ENCODE measurements around the gene RPL18.

RPL18 gene

DNA sequence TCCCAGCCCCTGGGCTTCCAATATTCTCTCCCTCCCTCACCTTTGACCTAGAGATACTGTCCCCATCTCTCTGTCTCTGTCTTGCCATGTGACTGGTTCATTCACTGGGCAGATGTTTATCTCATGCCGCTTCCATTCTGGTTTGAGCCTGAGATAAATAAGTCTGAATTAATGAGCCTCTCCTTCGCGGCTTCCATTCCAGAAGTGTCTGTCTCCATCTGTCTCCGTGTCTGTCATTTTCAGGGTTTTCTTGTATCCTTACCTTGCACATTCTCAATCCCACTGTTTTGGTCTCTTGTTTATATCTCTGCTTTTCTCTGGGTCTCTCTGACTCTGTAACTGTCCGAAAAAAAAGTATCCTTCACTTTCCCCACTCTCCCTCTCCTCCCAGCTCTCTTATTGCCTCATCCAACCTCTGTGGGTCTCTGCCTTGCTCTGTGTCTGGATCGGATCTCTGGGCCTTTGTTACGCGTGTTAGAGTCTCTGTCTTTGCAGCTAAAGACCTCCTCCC, 4.6 kb upstream of the RPL18 start:
- H4K20me1 ChIP-seq (ENCODE audit: insufficient read depth, low read length, poor library complexity, severe bottlenecking) = peaks cover 5% of the 10 kb centered on the region
- H3K36me3 ChIP-seq (ENCODE audit: insufficient read depth, low read length) = no peaks in the 10 kb centered on the region
- H3K4me2 ChIP-seq (ENCODE audit: low read depth, low read length, poor library complexity, severe bottlenecking) = peak overlapping the region; percentile 75
- H3K4me1 ChIP-seq (ENCODE audit: insufficient read depth, low read length, poor library complexity, severe bottlenecking) = peaks cover 23% of the 10 kb centered on the region
- TF ChIP-seq EZH2phosphoT487 (IDR thresholded peaks at IDR 0.05; ENCODE audit: borderline replicate concordance) = no peak
- TF ChIP-seq, protein P1, sequence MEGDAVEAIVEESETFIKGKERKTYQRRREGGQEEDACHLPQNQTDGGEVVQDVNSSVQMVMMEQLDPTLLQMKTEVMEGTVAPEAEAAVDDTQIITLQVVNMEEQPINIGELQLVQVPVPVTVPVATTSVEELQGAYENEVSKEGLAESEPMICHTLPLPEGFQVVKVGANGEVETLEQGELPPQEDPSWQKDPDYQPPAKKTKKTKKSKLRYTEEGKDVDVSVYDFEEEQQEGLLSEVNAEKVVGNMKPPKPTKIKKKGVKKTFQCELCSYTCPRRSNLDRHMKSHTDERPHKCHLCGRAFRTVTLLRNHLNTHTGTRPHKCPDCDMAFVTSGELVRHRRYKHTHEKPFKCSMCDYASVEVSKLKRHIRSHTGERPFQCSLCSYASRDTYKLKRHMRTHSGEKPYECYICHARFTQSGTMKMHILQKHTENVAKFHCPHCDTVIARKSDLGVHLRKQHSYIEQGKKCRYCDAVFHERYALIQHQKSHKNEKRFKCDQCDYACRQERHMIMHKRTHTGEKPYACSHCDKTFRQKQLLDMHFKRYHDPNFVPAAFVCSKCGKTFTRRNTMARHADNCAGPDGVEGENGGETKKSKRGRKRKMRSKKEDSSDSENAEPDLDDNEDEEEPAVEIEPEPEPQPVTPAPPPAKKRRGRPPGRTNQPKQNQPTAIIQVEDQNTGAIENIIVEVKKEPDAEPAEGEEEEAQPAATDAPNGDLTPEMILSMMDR (conservative IDR thresholded peaks at IDR 0.05; ENCODE audit: low read length) = no peak
- H3K4me3 ChIP-seq (ENCODE audit: low read length, poor library complexity, severe bottlenecking) = peak overlapping the region; percentile 70
- peaks cover 5% of the 10 kb centered on the region for H3K27me3 ChIP-seq (ENCODE audit: insufficient read depth, low read length, poor library complexity, severe bottlenecking)
- no peaks in the 10 kb centered on the region for H3F3A ChIP-seq (ENCODE audit: low read depth)
- H2AFZ ChIP-seq (ENCODE audit: low read length) = no peak overlapping the region
- no peaks in the 10 kb centered on the region for H3K9me2 ChIP-seq (replicated peaks; ENCODE audit: low read depth, low read length)
- H3K79me2 ChIP-seq (ENCODE audit: insufficient read depth, low read length) = peaks cover 23% of the 10 kb centered on the region
- peak overlapping the region; percentile 73 for H3K9ac ChIP-seq (ENCODE audit: low read depth, low read length, poor library complexity, severe bottlenecking)
- H3K9me3 ChIP-seq (ENCODE audit: insufficient read depth, low read depth, low read length) = no peaks in the 10 kb centered on the region

DNA sequence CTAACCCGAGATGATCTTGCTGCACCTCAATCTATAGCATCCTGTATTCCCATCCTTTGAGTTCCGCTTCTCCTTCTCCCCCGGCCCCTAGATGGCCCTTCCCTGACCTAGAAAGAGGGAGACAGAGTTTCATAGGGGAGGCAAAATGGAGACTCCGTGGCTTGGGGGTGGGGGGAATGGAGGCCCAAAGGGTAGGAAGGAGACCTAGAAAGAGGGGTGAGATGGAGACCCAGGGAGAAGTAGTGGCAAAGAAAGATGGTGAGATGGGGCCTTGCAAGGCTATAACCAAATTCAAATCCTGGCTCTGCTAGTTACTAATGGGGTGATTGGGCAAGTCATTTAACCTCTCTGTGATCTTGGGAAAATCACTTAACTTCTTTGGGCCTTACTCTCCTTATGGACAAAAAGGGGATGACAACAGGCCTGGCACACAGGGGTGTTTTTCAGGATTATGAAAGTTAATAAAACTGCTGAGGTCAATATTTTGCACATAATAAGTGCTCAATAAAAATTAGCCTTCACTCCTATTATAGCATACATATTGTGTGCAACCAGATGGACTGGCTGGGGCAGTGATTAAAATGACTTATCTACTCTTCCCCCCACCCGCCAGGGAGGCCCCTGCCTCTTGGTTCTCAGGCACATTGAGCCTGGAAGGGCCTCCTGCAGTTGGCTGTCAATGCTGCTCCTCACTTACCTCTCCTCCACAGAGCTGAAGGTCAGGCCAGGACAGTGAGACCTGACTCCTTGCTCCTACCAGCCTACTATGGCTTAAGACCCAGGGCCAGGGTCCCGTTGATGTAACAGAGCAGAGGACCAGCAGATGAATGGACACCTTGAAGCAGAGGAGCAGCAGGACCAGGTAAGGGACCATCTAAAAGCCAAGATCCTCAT, 961 bp upstream of the RPL18 start:
- H3K4me1 ChIP-seq (ENCODE audit: insufficient read depth, low read length, poor library complexity, severe bottlenecking) = peaks cover 42% of the 10 kb centered on the region
- TF ChIP-seq, protein P1 (conservative IDR thresholded peaks at IDR 0.05; ENCODE audit: low read length) = no peak; the same call in 1 of the 2 replicates
- TF ChIP-seq EZH2phosphoT487 (IDR thresholded peaks at IDR 0.05; ENCODE audit: borderline replicate concordance) = no peak
- H3K79me2 ChIP-seq (ENCODE audit: insufficient read depth, low read length) = peaks cover 60% of the 10 kb centered on the region
- peaks cover 31% of the 10 kb centered on the region; the same call in 1 of the 2 replicates for H3K36me3 ChIP-seq (ENCODE audit: insufficient read depth, low read length)
- H3K9ac ChIP-seq (ENCODE audit: low read depth, low read length, poor library complexity, severe bottlenecking) = peak overlapping the region; percentile 92
- peak overlapping the region; percentile 61 for H2AFZ ChIP-seq (ENCODE audit: low read length)
- H4K20me1 ChIP-seq (ENCODE audit: insufficient read depth, low read length, poor library complexity, severe bottlenecking) = peaks cover 42% of the 10 kb centered on the region
- H3K27me3 ChIP-seq (ENCODE audit: insufficient read depth, low read length, poor library complexity, severe bottlenecking) = peaks cover 8% of the 10 kb centered on the region
- H3K4me2 ChIP-seq (ENCODE audit: low read depth, low read length, poor library complexity, severe bottlenecking) = peak overlapping the region; percentile 88
- H3K9me2 ChIP-seq (replicated peaks; ENCODE audit: low read depth, low read length) = no peaks in the 10 kb centered on the region
- H3K4me3 ChIP-seq (ENCODE audit: low read length, poor library complexity, severe bottlenecking) = peak overlapping the region; percentile 90
- no peaks in the 10 kb centered on the region for H3K9me3 ChIP-seq (ENCODE audit: insufficient read depth, low read depth, low read length)
- no peaks in the 10 kb centered on the region for H3F3A ChIP-seq (ENCODE audit: low read depth)

DNA sequence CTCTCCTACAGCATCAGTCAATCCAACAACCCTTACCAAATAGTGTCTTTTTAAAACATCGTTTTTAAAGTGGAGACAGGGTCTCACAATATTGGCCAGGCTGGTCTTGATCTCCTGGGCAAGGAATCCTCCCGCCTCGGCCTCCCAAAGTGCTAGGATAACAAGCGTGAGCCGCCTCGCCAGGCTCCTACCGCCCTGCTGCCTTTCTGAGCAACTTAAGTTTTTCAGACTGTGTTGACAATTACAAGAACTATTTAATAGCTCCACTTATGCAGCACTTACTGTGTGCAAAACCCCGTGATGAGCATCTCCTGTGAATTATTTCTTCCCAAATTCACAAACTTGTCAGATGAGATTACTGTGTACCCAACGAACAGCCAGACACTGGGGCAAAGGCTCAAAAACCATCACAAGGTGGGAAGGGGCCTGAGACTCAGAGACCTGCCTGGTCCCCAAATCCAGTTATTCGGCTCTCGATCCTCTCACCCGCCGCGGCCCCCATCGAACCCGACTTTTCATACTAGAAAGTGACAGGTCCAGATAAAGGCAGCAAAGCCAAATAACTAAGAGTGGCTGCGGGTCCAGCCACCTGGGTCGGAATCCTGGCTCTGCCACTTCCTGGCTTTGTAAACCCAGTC, 581 bp downstream of the RPL18 start:
- TF ChIP-seq EZH2phosphoT487 (IDR thresholded peaks at IDR 0.05; ENCODE audit: borderline replicate concordance) = no peak
- TF ChIP-seq, protein P1 (conservative IDR thresholded peaks at IDR 0.05; ENCODE audit: low read length) = no peak
- Histone ChIP-seq H3K79me2 (ENCODE audit: insufficient read depth, low read length) (peaks cover 62% of the 10 kb centered on the region), H3K9me3 (ENCODE audit: insufficient read depth, low read depth, low read length) (no peaks in the 10 kb centered on the region)

More for the DNA sequence above, 581 bp downstream of the RPL18 start:
- Histone ChIP-seq H4K20me1 (ENCODE audit: insufficient read depth, low read length, poor library complexity, severe bottlenecking) (peaks cover 44% of the 10 kb centered on the region), H3F3A (ENCODE audit: low read depth) (no peaks in the 10 kb centered on the region), H3K9ac (ENCODE audit: low read depth, low read length, poor library complexity, severe bottlenecking) (peak overlapping the region; percentile 100), H3K4me1 (ENCODE audit: insufficient read depth, low read length, poor library complexity, severe bottlenecking) (peaks cover 31% of the 10 kb centered on the region), H3K27me3 (ENCODE audit: insufficient read depth, low read length, poor library complexity, severe bottlenecking) (peaks cover 8% of the 10 kb centered on the region), H3K36me3 (ENCODE audit: insufficient read depth, low read length) (peaks cover 36% of the 10 kb centered on the region; the same call in 1 of the 2 replicates), H3K4me3 (ENCODE audit: low read length, poor library complexity, severe bottlenecking) (peak overlapping the region; percentile 100), H2AFZ (ENCODE audit: low read length) (0 out of 2 replicates have a peak overlapping the region, but pooled peaks have one; percentile 32), H3K4me2 (ENCODE audit: low read depth, low read length, poor library complexity, severe bottlenecking) (peak overlapping the region; percentile 98), H3K9me2 (replicated peaks; ENCODE audit: low read depth, low read length) (no peaks in the 10 kb centered on the region)
